ENCODE data around the gene SH3TC2. TPM values are rescaled to one million over a fixed set of nuclear protein-coding genes. Genes with fewer than 3 reads are reported as not detected.
A peak's percentile ranks its signal among the peaks of the same experiment; 100 is the strongest.

Gene SH3TC2
- polyA plus RNA-seq, 1 of the 3 experiments (the other 2 are of a cell fraction) = 1.1 TPM

- H2AFZ ChIP-seq (ENCODE audit: low read depth) = no peak overlapping the region
- CTCF ChIA-PET = interaction anchor here (0.8 to 7.3 kb wide), 6 partner anchors 12 to 315 kb away, joined by 3 to 68 read pairs (median 8); no protein-coding TSS in a partner anchor
- peak overlapping the region in 1 of 2 experiments; percentile 7; a peak in 1 of 4 replicates for H3K27ac ChIP-seq (ENCODE audit: low read depth in 2 of 2, low read length in 1 of 2)
- no peaks in the 10 kb centered on the region for H4K20me1 ChIP-seq (ENCODE audit: insufficient read depth)
- H3F3A ChIP-seq (replicated peaks; ENCODE audit: insufficient read depth) = peaks cover 6% of the 10 kb centered on the region
- POLR2A ChIA-PET = no interaction called here
- H3K9ac ChIP-seq = no peak overlapping the region
- H3K79me2 ChIP-seq (ENCODE audit: insufficient read depth) = no peaks in the 10 kb centered on the region
- peaks cover 0 to 4% of the 10 kb centered on the region in 2 experiments; a peak in 1 of 4 replicates for H3K4me1 ChIP-seq (ENCODE audit: control insufficient read depth in 1 of 2, insufficient read depth in 2 of 2, low read depth in 1 of 2, low read length in 1 of 2)
- no peaks in the 10 kb centered on the region for H3K9me3 ChIP-seq
- H3K4me3 ChIP-seq (ENCODE audit: low read depth in 2 of 2, low read length in 1 of 2) = no peak overlapping the region
- no peak for DNase-seq
- WGBS (ENCODE audit: low lambda C conversion rate) = 60% methylated on average over 2 of the region's 2 CpGs
- H3K36me3 ChIP-seq (replicated peaks in 1 of 2; ENCODE audit: control insufficient read depth in 1 of 2, insufficient read depth in 2 of 2, low read length in 1 of 2) = no peaks in the 10 kb centered on the region
- TF ChIP-seq JUND (IDR thresholded peaks at IDR 0.05) (0 out of 2 replicates have a peak, but pooled peaks have one; percentile 3), MXI1 (IDR thresholded peaks at IDR 0.05; ENCODE audit: low read depth, low read length) (no peak), GATA2 (CRISPR knock-in tag; IDR thresholded peaks at IDR 0.05) (no peak), PBX3 (IDR thresholded peaks at IDR 0.05) (peak; percentile 68), TCF12 (IDR thresholded peaks at IDR 0.05) (peak; percentile 36; the same call in 1 of the 2 replicates)
- H3K9me2 ChIP-seq = no peaks in the 10 kb centered on the region
- no peaks in the 10 kb centered on the region for H3K27me3 ChIP-seq (ENCODE audit: insufficient read depth)
- no peak overlapping the region for H3K4me2 ChIP-seq
Observed at GRCh38 chr5:149046196-149046829, 16.5 kb downstream of the SH3TC2 start.

GRCh38 chr5:149045089-149045460, 17.8 kb downstream of the SH3TC2 start:
- H3F3A ChIP-seq (replicated peaks; ENCODE audit: insufficient read depth) = peaks cover 6% of the 10 kb centered on the region
- H3K4me3 ChIP-seq (ENCODE audit: low read depth in 2 of 2, low read length in 1 of 2) = no peak overlapping the region
- no peaks in the 10 kb centered on the region for H3K9me2 ChIP-seq
- H3K9ac ChIP-seq = no peak overlapping the region
- no peaks in the 10 kb centered on the region for H3K9me3 ChIP-seq
- ChIA-PET POLR2A (no interaction called here), CTCF (interaction anchor here (1.6 to 7.3 kb wide), 4 partner anchors 11 to 311 kb away, joined by 3 to 68 read pairs (median 11); no protein-coding TSS in a partner anchor)
- DNase-seq = no peak
- H2AFZ ChIP-seq (ENCODE audit: low read depth) = no peak overlapping the region
- H3K36me3 ChIP-seq (replicated peaks in 1 of 2; ENCODE audit: control insufficient read depth in 1 of 2, insufficient read depth in 2 of 2, low read length in 1 of 2) = no peaks in the 10 kb centered on the region
- H3K4me2 ChIP-seq = no peak overlapping the region
- H3K4me1 ChIP-seq (ENCODE audit: control insufficient read depth in 1 of 2, insufficient read depth in 2 of 2, low read depth in 1 of 2, low read length in 1 of 2) = peaks cover 0 to 7% of the 10 kb centered on the region in 2 experiments; a peak in 2 of 4 replicates
- no peaks in the 10 kb centered on the region for H3K27me3 ChIP-seq (ENCODE audit: insufficient read depth)
- H3K27ac ChIP-seq (ENCODE audit: low read depth in 2 of 2, low read length in 1 of 2) = no peak overlapping the region
- H3K79me2 ChIP-seq (ENCODE audit: insufficient read depth) = no peaks in the 10 kb centered on the region
- TF ChIP-seq USF1 (IDR thresholded peaks at IDR 0.05; ENCODE audit: borderline replicate concordance, low read depth) = no peak
- TF ChIP-seq NRF1 (IDR thresholded peaks at IDR 0.05; ENCODE audit: low read depth, low read length) = no peak
- no peak for TF ChIP-seq EZH2phosphoT487 (IDR thresholded peaks at IDR 0.05; ENCODE audit: borderline replicate concordance, low read depth)
- no peak for TF ChIP-seq MAX (IDR thresholded peaks at IDR 0.05; ENCODE audit: low read depth)
- TF ChIP-seq YY1 (IDR thresholded peaks at IDR 0.05; ENCODE audit: low read depth) = no peak
- no peak for TF ChIP-seq USF2 (IDR thresholded peaks at IDR 0.05; ENCODE audit: borderline replicate concordance, low read depth, low read length)
- no peaks in the 10 kb centered on the region for H4K20me1 ChIP-seq (ENCODE audit: insufficient read depth)

All from SK-N-SH (cell line).